ENCODE results near the gene FOXL1.

The FOXL1 gene

GRCh38 chr16:86601356-86601755, 23.0 kb downstream of the FOXL1 start:
- TF ChIP-seq CTCF (IDR thresholded peaks at IDR 0.05; ENCODE audit: insufficient read depth, missing control alignments) = no peak
- DNase-seq (ENCODE audit: insufficient read length, low spot score) (no peak), FAIRE-seq (no peak)

- no peak for TF ChIP-seq CTCF (IDR thresholded peaks at IDR 0.05; ENCODE audit: insufficient read depth, missing control alignments)
- FAIRE-seq = no peak
- DNase-seq (ENCODE audit: insufficient read length, low spot score) = no peak
Measured at GRCh38 chr16:86602521-86602920, 24.2 kb downstream of the FOXL1 start.

- no peak for DNase-seq (ENCODE audit: insufficient read length, low spot score)
- TF ChIP-seq CTCF (IDR thresholded peaks at IDR 0.05; ENCODE audit: insufficient read depth, missing control alignments) = no peak
- FAIRE-seq = no peak
Measured at GRCh38 chr16:86604436-86605193, 26.3 kb downstream of the FOXL1 start.

- DNase-seq (ENCODE audit: insufficient read length, low spot score) (no peak), FAIRE-seq (no peak)
- TF ChIP-seq CTCF (IDR thresholded peaks at IDR 0.05; ENCODE audit: insufficient read depth, missing control alignments) = no peak
Measured at GRCh38 chr16:86605950-86606349, 27.6 kb downstream of the FOXL1 start.

GRCh38 chr16:86608301-86608747, 30.0 kb downstream of the FOXL1 start:
- TF ChIP-seq CTCF (IDR thresholded peaks at IDR 0.05; ENCODE audit: insufficient read depth, missing control alignments) = no peak
- FAIRE-seq = no peak

GRCh38 chr16:86609115-86609514, 30.8 kb downstream of the FOXL1 start:
- FAIRE-seq (no peak), DNase-seq (ENCODE audit: insufficient read length, low spot score) (no peak)
- no peak for TF ChIP-seq CTCF (IDR thresholded peaks at IDR 0.05; ENCODE audit: insufficient read depth, missing control alignments)

More at GRCh38 chr16:86608301-86608747, 30.0 kb downstream of the FOXL1 start:
- DNase-seq (ENCODE audit: insufficient read length, low spot score) = no peak

- TF ChIP-seq CTCF (IDR thresholded peaks at IDR 0.05; ENCODE audit: insufficient read depth, missing control alignments) = no peak
- DNase-seq (ENCODE audit: insufficient read length, low spot score) (no peak), FAIRE-seq (no peak)
Measured at GRCh38 chr16:86609661-86610060, 31.3 kb downstream of the FOXL1 start.
